Esophagus (tissue), 2 donors: ENCODE data around the gene PNISR. TPM values are rescaled to one million over a fixed set of nuclear protein-coding genes. Genes with fewer than 3 reads are reported as not detected.
"Not testable (repeated sequence)": the region's sequence is repeated elsewhere in the genome, so short reads cannot be mapped to it uniquely, and the experiment has no call there.

ENCODE experiments used
- H3K27ac ChIP-seq, 2 donors: one replicate each; pipeline ENCODE4 v1.5.1; 2013; ENCODE audit warnings: low read depth in 2 of 2, mild to moderate bottlenecking in 2 of 2, inconsistent platforms in 1 of 2, low read length in 1 of 2, moderate library complexity in 1 of 2
- H3K27me3 ChIP-seq, 2 donors: one replicate each; pipeline ENCODE4 v1.6.1; 2013; ENCODE audit warnings: low read length in 2 of 2, control low read depth in 1 of 2, mild to moderate bottlenecking in 1 of 2; ENCODE audit not compliant: insufficient read depth in 2 of 2, control insufficient read depth in 1 of 2
- H3K36me3 ChIP-seq, 2 donors: one replicate each; pipeline ENCODE4 v1.6.1; 2013; ENCODE audit warnings: low read length in 1 of 2; ENCODE audit not compliant: control insufficient read depth in 2 of 2, insufficient read depth in 2 of 2
- H3K4me1 ChIP-seq, 2 donors: one replicate each; pipeline ENCODE4 v1.6.1; 2013; ENCODE audit warnings: low read length in 1 of 2; ENCODE audit not compliant: control insufficient read depth in 2 of 2, insufficient read depth in 2 of 2
- H3K4me3 ChIP-seq, 2 donors: one replicate each; pipeline ENCODE4 v1.5.1; 2013; ENCODE audit warnings: low read length in 2 of 2, mild to moderate bottlenecking in 2 of 2, low read depth in 1 of 2, moderate library complexity in 1 of 2
- H3K9me3 ChIP-seq, 2 donors: one replicate each; pipeline ENCODE4 v1.6.1; 2013; ENCODE audit warnings: mild to moderate bottlenecking in 2 of 2, low read depth in 1 of 2, low read length in 1 of 2, moderate library complexity in 1 of 2; ENCODE audit not compliant: control insufficient read depth in 2 of 2, insufficient read depth in 1 of 2
- WGBS, 2 donors: extraction: QIAGEN DNeasy Blood & Tissue Kit; methylation state at CpG; one replicate each; pipeline ENCODE4 v1.1.7; 2013; 5-methylcytosine and 5-hydroxymethylcytosine counted together
- polyA plus RNA-seq, 2 donors: library from polyadenylated mRNA; stranded (reverse); fragments of 200-250 nt; gene quantifications; one replicate each; pipeline ENCODE4 v1.2.3, GENCODE V29; 2013
- donor health status: healthy with polysubstance abuse.
- donor health status: Bipolar disorder and iron deficiency.

Gene PNISR
- polyA plus RNA-seq, result 10 to 100 TPM; 26.1 to 37.9 TPM

GRCh38 chr6:99424761-99425646 lies at the start of gene PNISR:
TSS of gene PNISR (minus strand) at chr6:99425308. CDS start at chr6:99414659, 10,649 bp downstream.
- peak within 1 kb of the TSS; percentile 70 to 92 for H3K4me3 ChIP-seq
- H3K4me1 ChIP-seq, result no peaks in the 10 kb centered on the region
- no peaks in the 10 kb centered on the region for H3K9me3 ChIP-seq
- H3K27ac ChIP-seq, result peak within 1 kb of the TSS; percentile 96 to 100
- H3K27me3 ChIP-seq, result no peaks in the 10 kb centered on the region
- peaks cover 0 to 2% of the 10 kb centered on the region in 2 donors for H3K36me3 ChIP-seq
- WGBS, 2 donors, result 0% methylated on average over 53 of the region's 53 CpGs

GRCh38 chr6:99473730-99474129 lies 48.6 kb upstream of the PNISR start:
- Histone ChIP-seq H3K36me3 (no peaks in the 10 kb centered on the region), H3K9me3 (no peaks in the 10 kb centered on the region), H3K4me1 (no peaks in the 10 kb centered on the region), H3K4me3 (no peak overlapping the region), H3K27ac (no peak overlapping the region), H3K27me3 (no peaks in the 10 kb centered on the region)

GRCh38 chr6:99471638-99472037 lies 46.5 kb upstream of the PNISR start:
- 74 to 93% methylated on average over 2 of the region's 2 CpGs for WGBS, 2 donors
- no peaks in the 10 kb centered on the region for H3K27me3 ChIP-seq
- no peak overlapping the region for H3K4me3 ChIP-seq
- H3K36me3 ChIP-seq, result no peaks in the 10 kb centered on the region
- no peaks in the 10 kb centered on the region for H3K9me3 ChIP-seq
- H3K4me1 ChIP-seq, result no peaks in the 10 kb centered on the region
- no peak overlapping the region for H3K27ac ChIP-seq

- Histone ChIP-seq H3K36me3 (no peaks in the 10 kb centered on the region), H3K9me3 (no peaks in the 10 kb centered on the region), H3K27me3 (no peaks in the 10 kb centered on the region), H3K4me3 (no peak overlapping the region), H3K27ac (no peak overlapping the region), H3K4me1 (no peaks in the 10 kb centered on the region)
- 1 to 3% methylated on average over 3 of the region's 3 CpGs for WGBS, 2 donors
These were observed 42.5 kb upstream of the PNISR start for GRCh38 chr6:99467509-99468106.

- H3K36me3 ChIP-seq, H3K4me1 ChIP-seq, H3K27ac ChIP-seq, H3K9me3 ChIP-seq, H3K27me3 ChIP-seq, H3K4me3 ChIP-seq: not testable (repeated sequence)
- 95% methylated on average over 2 of the region's 2 CpGs for WGBS, 2 donors
These were observed 34.0 kb upstream of the PNISR start for GRCh38 chr6:99459133-99459532.

- Histone ChIP-seq H3K9me3 (no peaks in the 10 kb centered on the region), H3K36me3 (no peaks in the 10 kb centered on the region), H3K4me1 (no peaks in the 10 kb centered on the region), H3K4me3 (no peak overlapping the region), H3K27ac (no peak overlapping the region), H3K27me3 (no peaks in the 10 kb centered on the region)
- WGBS, 2 donors, result 80 to 83% methylated on average over 2 of the region's 2 CpGs
These were observed 33.2 kb upstream of the PNISR start for GRCh38 chr6:99458319-99458718.

- H3K9me3 ChIP-seq, result peaks cover 2% of the 10 kb centered on the region in 2 donors
- no peaks in the 10 kb centered on the region for H3K27me3 ChIP-seq
- no peak overlapping the region for H3K4me3 ChIP-seq
- H3K4me1 ChIP-seq, result no peaks in the 10 kb centered on the region
- peaks cover 0 to 2% of the 10 kb centered on the region in 2 donors for H3K36me3 ChIP-seq
- 88 to 92% methylated on average over 4 of the region's 4 CpGs for WGBS, 2 donors
- H3K27ac ChIP-seq, result no peak overlapping the region
These were observed 21.0 kb upstream of the PNISR start for GRCh38 chr6:99446076-99446475.

- 6 to 12% methylated on average over 3 of the region's 3 CpGs for WGBS, 2 donors
- Histone ChIP-seq H3K36me3 (peaks cover 0 to 6% of the 10 kb centered on the region in 2 donors), H3K9me3 (no peaks in the 10 kb centered on the region), H3K4me3 (no peak overlapping the region), H3K4me1 (no peaks in the 10 kb centered on the region), H3K27ac (no peak overlapping the region), H3K27me3 (no peaks in the 10 kb centered on the region)
These were observed 9.8 kb upstream of the PNISR start for GRCh38 chr6:99434702-99435530.

- 85 to 87% methylated on average over 2 of the region's 2 CpGs for WGBS, 2 donors
- Histone ChIP-seq H3K27me3 (no peaks in the 10 kb centered on the region), H3K4me1 (no peaks in the 10 kb centered on the region), H3K36me3 (peaks cover 0 to 6% of the 10 kb centered on the region in 2 donors), H3K27ac (no peak overlapping the region), H3K9me3 (no peaks in the 10 kb centered on the region), H3K4me3 (no peak overlapping the region)
These were observed 7.8 kb upstream of the PNISR start for GRCh38 chr6:99432877-99433276.
